ENCODE measurements around the gene UBE2I. TPM values are rescaled to one million over a fixed set of nuclear protein-coding genes. Genes with fewer than 3 reads are reported as not detected.

Gene UBE2I
- polyA plus RNA-seq, 4 donors: 164 to 183 (median 167) TPM

- no peak for DNase-seq (ENCODE audit: low read depth in 4 of 4, low spot score in 3 of 4)
These were observed 31.5 kb downstream of the UBE2I start for GRCh38 chr16:1340730-1341494.

GRCh38 chr16:1341495-1342420 lies 32.3 kb downstream of the UBE2I start:
- no peak for DNase-seq (ENCODE audit: low read depth in 4 of 4, low spot score in 3 of 4)

GRCh38 chr16:1342526-1343427 lies 33.3 kb downstream of the UBE2I start:
- peak; percentile 75 to 86 (median 83) for DNase-seq (ENCODE audit: low read depth in 4 of 4, low spot score in 3 of 4)

GRCh38 chr16:1343428-1344242 lies 34.2 kb downstream of the UBE2I start:
- no peak for DNase-seq (ENCODE audit: low read depth in 4 of 4, low spot score in 3 of 4)

GRCh38 chr16:1344499-1344898 lies 35.1 kb downstream of the UBE2I start:
- no peak for DNase-seq (ENCODE audit: low read depth in 4 of 4, low spot score in 3 of 4)

- no peak for DNase-seq (ENCODE audit: low read depth in 4 of 4, low spot score in 3 of 4)
These were observed 35.7 kb downstream of the UBE2I start for GRCh38 chr16:1345087-1345486.

- DNase-seq (ENCODE audit: low read depth in 4 of 4, low spot score in 3 of 4): no peak
These were observed 36.4 kb downstream of the UBE2I start for GRCh38 chr16:1345651-1346421.

GRCh38 chr16:1346422-1347285 lies 37.2 kb downstream of the UBE2I start:
- DNase-seq (ENCODE audit: low read depth in 4 of 4, low spot score in 3 of 4): no peak

GRCh38 chr16:1347286-1347855 lies 37.9 kb downstream of the UBE2I start:
- no peak for DNase-seq (ENCODE audit: low read depth in 4 of 4, low spot score in 3 of 4)

- no peak for DNase-seq (ENCODE audit: low read depth in 4 of 4, low spot score in 3 of 4)
These were observed 38.5 kb downstream of the UBE2I start for GRCh38 chr16:1347962-1348361.

GRCh38 chr16:1348441-1348840 lies 39.0 kb downstream of the UBE2I start:
- DNase-seq (ENCODE audit: low read depth in 4 of 4, low spot score in 3 of 4): no peak

GRCh38 chr16:1348926-1349325 lies 39.5 kb downstream of the UBE2I start:
- no peak for DNase-seq (ENCODE audit: low read depth in 4 of 4, low spot score in 3 of 4)

- no peak for DNase-seq (ENCODE audit: low read depth in 4 of 4, low spot score in 3 of 4)
These were observed 39.9 kb downstream of the UBE2I start for GRCh38 chr16:1349351-1349750.

GRCh38 chr16:1349951-1350350 lies 40.5 kb downstream of the UBE2I start:
- DNase-seq (ENCODE audit: low read depth in 4 of 4, low spot score in 3 of 4): no peak

GRCh38 chr16:1350691-1351090 lies 41.3 kb downstream of the UBE2I start:
- DNase-seq (ENCODE audit: low read depth in 4 of 4, low spot score in 3 of 4): no peak

GRCh38 chr16:1351215-1351581 lies 41.8 kb downstream of the UBE2I start:
- DNase-seq (ENCODE audit: low read depth in 4 of 4, low spot score in 3 of 4): no peak

GRCh38 chr16:1351582-1352362 lies 42.3 kb downstream of the UBE2I start, which contains the start of the genes GNPTG and TSR3:
TSS of gene GNPTG (plus strand) at chr16:1351931. CDS start at chr16:1351966, 35 bp downstream.
TSS of gene TSR3 (minus strand) at chr16:1351878. CDS start at chr16:1351804, 74 bp downstream.
- peak; percentile 52 to 73 (median 70) for DNase-seq (ENCODE audit: low read depth in 4 of 4, low spot score in 3 of 4)

All from left renal pelvis (tissue), 4 donors.